HEK293T (cell line): Measurements from ENCODE around the gene H1-8.

ENCODE experiments used
- BHLHE40 ChIP-seq: fragments of 450-650 bp; IDR thresholded peaks from 2 replicates; pipeline ENCODE4 v1.6.1; 2016; ENCODE audit warnings: mild to moderate bottlenecking, moderate library complexity, borderline replicate concordance
- CTBP1 ChIP-seq: fragments of 450-650 bp; IDR thresholded peaks from 2 replicates; pipeline ENCODE4 v1.6.1; 2016; ENCODE audit warnings: borderline replicate concordance
- FOXK2 ChIP-seq: fragments of 450-650 bp; IDR thresholded peaks from 2 replicates; pipeline ENCODE4 v1.6.1; 2016; ENCODE audit warnings: mild to moderate bottlenecking
- SP1 ChIP-seq: fragments of 450-650 bp; IDR thresholded peaks from 2 replicates; pipeline ENCODE4 v1.6.1; 2017
- SUZ12 ChIP-seq: fragments of 450-650 bp; IDR thresholded peaks from 2 replicates; pipeline ENCODE4 v1.6.1; 2016; ENCODE audit warnings: mild to moderate bottlenecking
- ZNF384 ChIP-seq: fragments of 450-650 bp; IDR thresholded peaks from 2 replicates; pipeline ENCODE4 v1.6.1; 2016

DNA sequence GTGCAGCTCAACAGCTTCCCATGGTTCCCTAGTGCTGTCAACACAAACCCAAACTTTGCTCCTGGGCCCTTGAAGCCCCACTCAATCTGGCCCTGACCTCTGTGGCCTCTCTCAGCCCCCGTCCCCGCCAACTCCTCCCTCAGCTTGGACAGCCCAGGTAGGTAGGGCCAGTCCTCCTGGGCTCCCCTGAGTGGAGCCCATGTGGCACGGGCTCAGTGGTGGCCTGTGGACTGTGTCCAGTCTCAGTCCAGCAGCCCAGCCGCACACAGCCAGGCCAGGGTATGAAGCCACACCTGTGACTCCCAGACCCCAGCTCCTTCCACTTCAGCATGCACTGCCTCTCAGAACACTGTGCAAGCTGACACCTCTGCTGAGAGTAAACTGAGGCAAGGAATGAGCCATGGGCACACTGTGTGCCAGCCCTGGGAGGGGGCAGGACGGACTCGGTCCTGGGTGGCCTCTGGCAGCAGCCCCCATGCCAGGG is 52.0 kb downstream of the H1-8 start:
- TF ChIP-seq ZNF384 (no peak), SP1 (no peak), FOXK2 (no peak), BHLHE40 (no peak), SUZ12 (no peak), CTBP1 (no peak)
